Peyer's patch (tissue), 4 donors: ENCODE measurements around the gene PPP1R16B.

ENCODE experiments used
- POLR2A ChIP-seq, 2 donors: fragments of 450-650 bp; IDR thresholded peaks; one replicate each; pipeline ENCODE4 v1.5.1; 2017; ENCODE audit warnings: antibody characterized with exemption in 2 of 2, mild to moderate bottlenecking in 2 of 2, moderate library complexity in 2 of 2
- TF ChIP-seq, protein P1 (sequence below), 6 experiments: fragments of 450-650 bp in 4 of 6; fragments of 200-600 bp in 2 of 6; sonication (generic) in 1 of 6; IDR thresholded peaks; one replicate each; pipeline ENCODE4 v1.5.1; 2017 to 2019; ENCODE audit warnings: antibody characterized with exemption in 6 of 6, mild to moderate bottlenecking in 3 of 6, moderate library complexity in 1 of 6

DNA sequence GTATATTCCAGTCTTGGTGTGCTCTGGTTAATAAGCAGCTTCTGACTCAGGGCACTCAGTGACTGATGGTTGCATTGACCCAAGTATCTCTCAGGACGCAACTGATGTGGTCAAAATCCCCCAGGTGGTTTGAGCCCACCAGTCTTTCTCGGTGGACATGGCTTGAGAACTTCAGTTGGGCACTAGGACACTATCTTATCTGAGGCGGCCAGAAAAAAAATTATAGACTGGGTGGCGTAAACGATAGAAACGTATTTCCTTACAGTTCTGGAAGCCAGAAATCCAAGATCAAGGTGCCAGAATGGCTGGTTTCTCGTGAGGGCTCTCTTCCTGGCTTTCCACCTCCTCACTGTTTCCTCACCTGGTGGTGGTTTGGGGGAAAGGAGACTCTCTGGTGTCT, 52.2 kb downstream of the PPP1R16B start:
- TF ChIP-seq, protein P1, sequence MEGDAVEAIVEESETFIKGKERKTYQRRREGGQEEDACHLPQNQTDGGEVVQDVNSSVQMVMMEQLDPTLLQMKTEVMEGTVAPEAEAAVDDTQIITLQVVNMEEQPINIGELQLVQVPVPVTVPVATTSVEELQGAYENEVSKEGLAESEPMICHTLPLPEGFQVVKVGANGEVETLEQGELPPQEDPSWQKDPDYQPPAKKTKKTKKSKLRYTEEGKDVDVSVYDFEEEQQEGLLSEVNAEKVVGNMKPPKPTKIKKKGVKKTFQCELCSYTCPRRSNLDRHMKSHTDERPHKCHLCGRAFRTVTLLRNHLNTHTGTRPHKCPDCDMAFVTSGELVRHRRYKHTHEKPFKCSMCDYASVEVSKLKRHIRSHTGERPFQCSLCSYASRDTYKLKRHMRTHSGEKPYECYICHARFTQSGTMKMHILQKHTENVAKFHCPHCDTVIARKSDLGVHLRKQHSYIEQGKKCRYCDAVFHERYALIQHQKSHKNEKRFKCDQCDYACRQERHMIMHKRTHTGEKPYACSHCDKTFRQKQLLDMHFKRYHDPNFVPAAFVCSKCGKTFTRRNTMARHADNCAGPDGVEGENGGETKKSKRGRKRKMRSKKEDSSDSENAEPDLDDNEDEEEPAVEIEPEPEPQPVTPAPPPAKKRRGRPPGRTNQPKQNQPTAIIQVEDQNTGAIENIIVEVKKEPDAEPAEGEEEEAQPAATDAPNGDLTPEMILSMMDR (IDR thresholded peaks at IDR 0.05), result no peak
- TF ChIP-seq POLR2A (IDR thresholded peaks at IDR 0.05), result no peak
